Right renal cortex interstitium (tissue), 3 donors: ENCODE data around the gene VAC14. TPM values are rescaled to one million over a fixed set of nuclear protein-coding genes. Genes with fewer than 3 reads are reported as not detected.
"Not testable (repeated sequence)": the region's sequence is repeated elsewhere in the genome, so short reads cannot be mapped to it uniquely, and the experiment has no call there.

Experiments used
- DNase-seq, 3 donors: peaks; one replicate each; pipeline ENCODE4 v3.0.0-alpha.2; 2013; ENCODE audit warnings: low read depth in 3 of 3, low spot score in 2 of 3
- polyA plus RNA-seq, 3 donors: library from polyadenylated mRNA; unstranded; fragments of 120-200 nt; gene quantifications; one replicate each; pipeline ENCODE4 v1.2.1, GENCODE V29; 2013; ENCODE audit not compliant: insufficient read length in 3 of 3

The VAC14 gene
- polyA plus RNA-seq, 3 donors, result 36.1 to 40.2 (median 38.2) TPM

GRCh38 chr16:70746040-70746707, 54.8 kb downstream of the VAC14 start:
- no peak for DNase-seq

- no peak for DNase-seq
Observed at GRCh38 chr16:70745536-70746025, 55.4 kb downstream of the VAC14 start.

GRCh38 chr16:70744366-70744765, 56.6 kb downstream of the VAC14 start:
- DNase-seq, result no peak

- no peak for DNase-seq
Observed at GRCh38 chr16:70743791-70744190, 57.2 kb downstream of the VAC14 start.

GRCh38 chr16:70742967-70743366, 58.0 kb downstream of the VAC14 start:
- not testable (repeated sequence) for DNase-seq

GRCh38 chr16:70741783-70742125, 59.2 kb downstream of the VAC14 start:
- DNase-seq, result no peak

- no peak for DNase-seq
Observed at GRCh38 chr16:70740914-70741782, 59.8 kb downstream of the VAC14 start.

- DNase-seq, result no peak
Observed at GRCh38 chr16:70740174-70740913, 60.6 kb downstream of the VAC14 start.

- DNase-seq, result no peak
Observed at GRCh38 chr16:70739389-70739788, 61.6 kb downstream of the VAC14 start.

GRCh38 chr16:70738083-70738977, 62.6 kb downstream of the VAC14 start:
- no peak for DNase-seq

- DNase-seq, result no peak
Observed at GRCh38 chr16:70737377-70738082, 63.4 kb downstream of the VAC14 start.

GRCh38 chr16:70736465-70737376, 64.2 kb downstream of the VAC14 start:
- no peak for DNase-seq

GRCh38 chr16:70735141-70735979, 65.6 kb downstream of the VAC14 start:
- no peak for DNase-seq

- no peak for DNase-seq
Observed at GRCh38 chr16:70734522-70735095, 66.3 kb downstream of the VAC14 start.

- no peak for DNase-seq
Observed at GRCh38 chr16:70730944-70731343, 70.0 kb downstream of the VAC14 start.

- DNase-seq, result no peak
Observed at GRCh38 chr16:70730031-70730430, 70.9 kb downstream of the VAC14 start.

GRCh38 chr16:70729292-70729691, 71.7 kb downstream of the VAC14 start:
- no peak for DNase-seq
